HL-60 (cell line): Measurements from ENCODE around the gene ARHGAP10.

ENCODE experiments used
- POLR2AphosphoS5 ChIP-seq: IDR thresholded peaks from 2 replicates; pipeline ENCODE4 v1.6.1; 2012; ENCODE audit warnings: low read depth
- TF ChIP-seq, protein P1 (sequence below): IDR thresholded peaks from one replicate; pipeline ENCODE4 v1.5.1; 2011; ENCODE audit warnings: low read length, control low read depth, inconsistent platforms; ENCODE audit not compliant: insufficient read depth

DNA sequence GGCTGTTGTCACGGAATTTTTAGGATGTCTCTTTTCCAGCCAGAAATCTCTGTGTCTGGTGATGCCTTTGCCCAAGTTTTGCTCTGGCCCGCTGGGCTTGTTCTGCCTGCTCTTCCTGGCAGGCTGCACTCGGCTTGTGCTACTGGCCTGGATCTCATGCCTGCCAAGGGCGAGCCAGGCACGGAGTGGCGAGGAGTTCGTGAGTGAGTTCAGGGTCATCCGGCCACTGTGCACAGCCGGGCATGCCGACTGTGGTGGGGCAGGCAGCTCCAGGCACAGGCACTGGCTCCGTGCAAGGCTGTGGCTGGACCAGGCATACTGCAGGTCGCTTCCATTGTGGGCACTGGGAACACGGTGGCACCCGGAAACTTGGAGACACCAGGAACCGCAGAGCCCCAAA is 129.1 kb downstream of the ARHGAP10 start:
- TF ChIP-seq, protein P1, sequence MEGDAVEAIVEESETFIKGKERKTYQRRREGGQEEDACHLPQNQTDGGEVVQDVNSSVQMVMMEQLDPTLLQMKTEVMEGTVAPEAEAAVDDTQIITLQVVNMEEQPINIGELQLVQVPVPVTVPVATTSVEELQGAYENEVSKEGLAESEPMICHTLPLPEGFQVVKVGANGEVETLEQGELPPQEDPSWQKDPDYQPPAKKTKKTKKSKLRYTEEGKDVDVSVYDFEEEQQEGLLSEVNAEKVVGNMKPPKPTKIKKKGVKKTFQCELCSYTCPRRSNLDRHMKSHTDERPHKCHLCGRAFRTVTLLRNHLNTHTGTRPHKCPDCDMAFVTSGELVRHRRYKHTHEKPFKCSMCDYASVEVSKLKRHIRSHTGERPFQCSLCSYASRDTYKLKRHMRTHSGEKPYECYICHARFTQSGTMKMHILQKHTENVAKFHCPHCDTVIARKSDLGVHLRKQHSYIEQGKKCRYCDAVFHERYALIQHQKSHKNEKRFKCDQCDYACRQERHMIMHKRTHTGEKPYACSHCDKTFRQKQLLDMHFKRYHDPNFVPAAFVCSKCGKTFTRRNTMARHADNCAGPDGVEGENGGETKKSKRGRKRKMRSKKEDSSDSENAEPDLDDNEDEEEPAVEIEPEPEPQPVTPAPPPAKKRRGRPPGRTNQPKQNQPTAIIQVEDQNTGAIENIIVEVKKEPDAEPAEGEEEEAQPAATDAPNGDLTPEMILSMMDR = no peak
- no peak for TF ChIP-seq POLR2AphosphoS5
